Stimulated activated CD4-positive, alpha-beta T cell treated with anti-CD3 and anti-CD28 coated beads, Interleukin-1b, Interleukin-23, amount 100 ng/mL, for 1 hour (primary cell): ENCODE results near the gene RELL1.
A peak's percentile ranks its signal among the peaks of the same experiment; 100 is the strongest.

Experiments
- DNase-seq, 2 donors: peaks; one replicate each; pipeline ENCODE4 v3.0.0-alpha.2; 2020; ENCODE audit warnings: low read depth in 2 of 2

Gene RELL1

GRCh38 chr4:37686373-37687193 is at the start of gene RELL1:
Gene RELL1 (minus strand): TSS chr4:37686376. CDS start chr4:37686287, 89 bp downstream.
- peak; percentile 95 to 98 for DNase-seq

- no peak for DNase-seq
Measured at GRCh38 chr4:37735578-37735977, 49.4 kb upstream of the RELL1 start.

GRCh38 chr4:37734989-37735388 is 48.8 kb upstream of the RELL1 start:
- no peak for DNase-seq

- DNase-seq = no peak
Measured at GRCh38 chr4:37733240-37733867, 47.2 kb upstream of the RELL1 start.

- DNase-seq = no peak
Measured at GRCh38 chr4:37732526-37733186, 46.5 kb upstream of the RELL1 start.

- DNase-seq = no peak
Measured at GRCh38 chr4:37729649-37730004, 43.5 kb upstream of the RELL1 start.

GRCh38 chr4:37728064-37728463 is 41.9 kb upstream of the RELL1 start:
- no peak for DNase-seq

GRCh38 chr4:37727635-37728034 is 41.5 kb upstream of the RELL1 start:
- DNase-seq = no peak

- DNase-seq = no peak
Measured at GRCh38 chr4:37726666-37727065, 40.5 kb upstream of the RELL1 start.

- no peak for DNase-seq
Measured at GRCh38 chr4:37725718-37726117, 39.5 kb upstream of the RELL1 start.

GRCh38 chr4:37723067-37723466 is 36.9 kb upstream of the RELL1 start:
- no peak for DNase-seq

- no peak for DNase-seq
Measured at GRCh38 chr4:37721995-37722638, 35.9 kb upstream of the RELL1 start.

- no peak for DNase-seq
Measured at GRCh38 chr4:37719021-37719420, 32.8 kb upstream of the RELL1 start.

- DNase-seq = no peak
Measured at GRCh38 chr4:37717576-37717975, 31.4 kb upstream of the RELL1 start.

GRCh38 chr4:37715889-37716402 is 29.8 kb upstream of the RELL1 start:
- no peak for DNase-seq

- DNase-seq = no peak
Measured at GRCh38 chr4:37710491-37710890, 24.3 kb upstream of the RELL1 start.

GRCh38 chr4:37706032-37706431 is 19.9 kb upstream of the RELL1 start:
- no peak for DNase-seq

GRCh38 chr4:37705571-37705970 is 19.4 kb upstream of the RELL1 start:
- no peak for DNase-seq

GRCh38 chr4:37699868-37700481 is 13.8 kb upstream of the RELL1 start:
- no peak for DNase-seq

GRCh38 chr4:37697566-37697965 is 11.4 kb upstream of the RELL1 start:
- DNase-seq = no peak

- DNase-seq = no peak
Measured at GRCh38 chr4:37693450-37694190, 7.4 kb upstream of the RELL1 start.
